ENCODE results near the gene MYL3.

DNA sequence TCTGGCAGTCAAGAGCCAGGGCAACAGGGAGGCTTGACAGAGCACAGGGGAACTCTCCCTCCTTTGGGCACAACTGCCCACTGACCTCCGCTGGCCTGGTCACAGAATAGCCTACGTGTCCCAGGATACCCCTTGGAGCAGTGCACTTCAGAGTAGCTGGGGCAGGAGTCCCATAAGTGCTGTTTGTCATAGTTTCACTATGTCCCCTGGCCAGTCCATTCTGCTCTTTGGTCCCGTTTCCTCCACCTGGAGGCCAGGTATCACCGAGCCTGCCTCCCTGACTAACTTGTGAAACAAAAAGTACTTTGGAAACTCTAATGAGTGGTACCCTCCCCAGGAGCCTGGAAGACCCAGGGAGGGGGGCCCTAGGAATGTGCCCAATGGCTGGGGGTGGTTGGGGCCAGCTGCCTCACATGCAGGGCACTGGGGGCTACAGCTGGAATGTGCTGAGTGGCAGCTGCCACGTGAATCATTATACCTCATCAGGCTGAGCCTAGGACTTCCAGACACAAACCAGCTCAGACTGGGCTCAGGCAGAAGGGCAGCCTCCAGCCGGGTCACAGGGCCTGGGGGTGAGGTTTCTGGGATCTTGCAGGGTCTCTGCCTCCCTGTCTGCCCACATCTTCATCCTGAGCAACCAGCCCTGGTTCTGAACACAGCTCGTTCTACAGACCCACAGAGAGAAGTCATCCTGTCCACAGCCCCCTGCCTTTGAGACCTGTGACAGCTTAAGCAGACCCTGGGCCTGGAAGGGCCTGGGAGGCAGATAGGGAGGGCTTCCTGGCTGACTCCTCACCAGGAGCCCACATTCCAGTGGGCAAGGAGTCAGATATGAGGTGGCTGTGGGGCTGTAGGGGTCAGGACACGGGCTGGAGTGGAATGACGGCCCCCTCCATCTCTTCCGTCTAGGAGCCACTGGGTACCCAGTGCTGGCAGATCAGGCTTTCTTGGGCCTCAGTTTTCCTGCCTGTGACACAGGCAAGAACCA, 13.4 kb upstream of the MYL3 start:
- TF ChIP-seq, protein P1, sequence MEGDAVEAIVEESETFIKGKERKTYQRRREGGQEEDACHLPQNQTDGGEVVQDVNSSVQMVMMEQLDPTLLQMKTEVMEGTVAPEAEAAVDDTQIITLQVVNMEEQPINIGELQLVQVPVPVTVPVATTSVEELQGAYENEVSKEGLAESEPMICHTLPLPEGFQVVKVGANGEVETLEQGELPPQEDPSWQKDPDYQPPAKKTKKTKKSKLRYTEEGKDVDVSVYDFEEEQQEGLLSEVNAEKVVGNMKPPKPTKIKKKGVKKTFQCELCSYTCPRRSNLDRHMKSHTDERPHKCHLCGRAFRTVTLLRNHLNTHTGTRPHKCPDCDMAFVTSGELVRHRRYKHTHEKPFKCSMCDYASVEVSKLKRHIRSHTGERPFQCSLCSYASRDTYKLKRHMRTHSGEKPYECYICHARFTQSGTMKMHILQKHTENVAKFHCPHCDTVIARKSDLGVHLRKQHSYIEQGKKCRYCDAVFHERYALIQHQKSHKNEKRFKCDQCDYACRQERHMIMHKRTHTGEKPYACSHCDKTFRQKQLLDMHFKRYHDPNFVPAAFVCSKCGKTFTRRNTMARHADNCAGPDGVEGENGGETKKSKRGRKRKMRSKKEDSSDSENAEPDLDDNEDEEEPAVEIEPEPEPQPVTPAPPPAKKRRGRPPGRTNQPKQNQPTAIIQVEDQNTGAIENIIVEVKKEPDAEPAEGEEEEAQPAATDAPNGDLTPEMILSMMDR (IDR thresholded peaks at IDR 0.05): no peak
- no peak for TF ChIP-seq POLR2A (IDR thresholded peaks at IDR 0.05)

Data from uterus (tissue), 2 donors.